GM21717 (cell line): ENCODE data around the gene SLC2A11.

Experiments
- ATAC-seq: cut with Tn5 transposase; IDR thresholded peaks from one replicate; pipeline ENCODE4 v1.9.1; 2021; ENCODE audit warnings: mild to moderate bottlenecking, moderate library complexity; ENCODE audit not compliant: unreplicated experiment

The SLC2A11 gene

DNA sequence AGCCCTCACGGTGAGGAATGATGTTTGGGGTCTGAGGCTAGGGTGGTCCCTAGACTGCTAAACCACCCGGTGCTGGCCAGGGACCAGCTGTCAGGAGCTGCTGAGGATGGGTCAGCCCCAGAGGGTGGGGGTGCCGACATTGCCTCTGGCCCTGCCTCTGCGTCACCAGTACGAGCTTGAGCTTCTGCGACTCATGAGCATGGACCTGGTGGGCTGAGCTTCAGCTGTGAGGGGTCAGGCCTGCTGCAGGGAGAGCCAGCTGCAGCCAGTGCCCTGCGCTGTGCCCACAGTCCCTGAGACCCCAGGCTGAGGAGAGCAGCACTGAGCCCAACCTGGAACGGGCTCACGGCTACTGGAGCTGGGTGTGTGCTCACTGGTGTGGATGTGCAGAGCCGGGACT lies 25.9 kb upstream of the SLC2A11 start:
- ATAC-seq = no peak

DNA sequence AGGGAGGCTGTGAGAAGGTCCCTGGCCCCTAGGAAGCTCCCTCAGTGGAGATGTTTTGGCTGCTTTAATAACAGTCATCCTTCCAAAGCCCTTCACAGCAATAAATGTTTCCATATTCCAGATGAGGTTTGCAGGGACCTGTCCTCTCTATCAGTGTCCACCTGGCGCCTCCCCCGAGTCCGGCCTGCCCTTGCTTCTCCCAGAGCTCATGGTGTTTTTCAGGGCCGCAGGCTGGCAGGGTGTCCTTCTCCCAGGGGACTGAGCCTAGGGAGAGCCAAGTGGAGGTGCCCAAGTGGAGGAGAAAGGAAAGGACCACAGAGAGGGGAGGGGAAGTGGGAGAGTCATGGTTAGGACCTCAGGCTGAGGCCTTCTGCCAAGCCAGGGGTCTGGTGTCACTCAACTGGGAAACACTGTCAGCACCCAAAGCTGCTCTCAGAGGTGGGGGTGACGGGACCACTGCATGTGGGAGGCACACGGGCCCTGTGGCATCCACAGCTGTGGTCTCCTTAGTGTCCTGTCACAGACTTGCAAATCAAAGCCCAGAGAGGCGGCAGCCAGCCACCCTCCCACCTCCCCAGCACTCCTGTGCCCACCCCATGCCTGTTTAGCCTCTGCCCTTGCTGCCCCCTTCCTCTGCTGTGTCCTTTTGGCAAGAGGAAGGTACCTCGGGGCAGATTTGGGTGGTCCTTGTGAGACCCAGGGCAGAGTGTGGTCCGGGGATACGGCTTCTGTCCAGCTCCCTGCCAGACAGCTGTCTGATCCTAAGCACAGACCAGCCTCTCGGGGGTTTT lies 25.3 kb upstream of the SLC2A11 start:
- ATAC-seq = no peak

- ATAC-seq = no peak
Measured at GRCh38 chr22:23833017-23833751, 24.5 kb upstream of the SLC2A11 start.

DNA sequence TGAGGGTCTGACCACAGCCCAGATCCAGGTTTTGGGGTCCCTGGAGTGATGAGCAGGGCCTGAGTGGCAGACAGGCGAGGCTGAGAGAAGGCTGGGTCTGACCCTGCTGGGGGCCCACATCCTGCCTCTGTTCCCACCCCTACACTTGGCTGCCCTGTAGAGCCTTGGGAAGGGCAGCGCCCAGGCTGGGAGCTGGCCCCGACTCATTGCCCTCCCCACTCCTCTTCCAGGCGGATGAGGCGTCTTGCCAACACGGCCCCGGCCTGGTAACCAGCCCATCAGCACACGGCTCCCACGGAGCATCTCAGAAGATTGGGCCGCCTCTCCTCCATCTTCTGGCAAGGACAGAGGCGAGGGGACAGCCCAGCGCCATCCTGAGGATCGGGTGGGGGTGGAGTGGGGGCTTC lies 23.8 kb upstream of the SLC2A11 start:
- ATAC-seq = no peak

DNA sequence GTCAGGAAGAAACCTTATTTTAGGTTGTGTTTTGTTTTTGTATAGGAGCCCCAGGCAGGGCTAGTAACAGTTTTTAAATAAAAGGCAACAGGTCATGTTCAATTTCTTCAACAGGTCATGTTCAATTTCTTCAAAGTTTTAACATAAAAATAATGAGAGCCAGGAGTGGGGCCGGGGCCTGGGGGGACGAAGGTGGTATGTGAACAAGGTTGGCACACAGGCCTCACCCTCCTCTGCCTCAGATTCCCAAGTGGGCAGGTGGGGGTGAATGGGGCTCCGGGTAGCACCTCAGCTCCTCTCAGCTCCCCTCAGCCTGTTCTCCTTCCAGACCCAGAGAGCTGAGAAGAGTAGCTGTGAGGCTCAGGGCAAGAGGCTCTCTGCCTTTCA lies 23.3 kb upstream of the SLC2A11 start:
- no peak for ATAC-seq

- ATAC-seq = no peak
Measured at GRCh38 chr22:23834793-23835483, 22.7 kb upstream of the SLC2A11 start.

GRCh38 chr22:23835484-23836144 lies 22.1 kb upstream of the SLC2A11 start:
- no peak for ATAC-seq

- ATAC-seq = no peak
Measured at GRCh38 chr22:23836281-23836680, 21.4 kb upstream of the SLC2A11 start.

- ATAC-seq = no peak
Measured at GRCh38 chr22:23836692-23837495, 20.8 kb upstream of the SLC2A11 start.

DNA sequence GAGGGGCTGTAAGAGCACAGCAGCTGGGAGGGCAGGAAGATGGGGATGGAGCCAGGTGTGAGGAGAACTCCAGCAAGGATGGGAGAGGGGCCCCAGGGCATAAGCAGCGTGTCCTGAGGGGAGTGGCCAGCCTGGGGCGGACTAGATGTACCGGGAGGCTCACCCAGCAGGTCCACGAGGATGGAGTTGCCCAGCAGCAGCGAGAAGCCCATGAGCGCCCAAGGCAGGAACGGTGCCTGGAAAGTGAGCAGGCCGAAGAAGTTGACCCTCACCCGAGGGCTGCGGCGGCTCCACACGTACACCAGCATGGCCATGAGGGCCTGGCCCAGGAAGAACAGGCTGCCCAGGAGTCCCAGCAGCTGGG lies 20.2 kb upstream of the SLC2A11 start:
- ATAC-seq = no peak

GRCh38 chr22:23837911-23838680 lies 19.6 kb upstream of the SLC2A11 start:
- no peak for ATAC-seq

GRCh38 chr22:23838681-23839468 lies 18.8 kb upstream of the SLC2A11 start, which contains the start of gene DERL3:
DERL3 (minus strand) TSS chr22:23839006; CDS start chr22:23838987, 19 bp downstream.
- peak; percentile 64 for ATAC-seq

GRCh38 chr22:23840026-23840425 lies 17.6 kb upstream of the SLC2A11 start:
- ATAC-seq = no peak

DNA sequence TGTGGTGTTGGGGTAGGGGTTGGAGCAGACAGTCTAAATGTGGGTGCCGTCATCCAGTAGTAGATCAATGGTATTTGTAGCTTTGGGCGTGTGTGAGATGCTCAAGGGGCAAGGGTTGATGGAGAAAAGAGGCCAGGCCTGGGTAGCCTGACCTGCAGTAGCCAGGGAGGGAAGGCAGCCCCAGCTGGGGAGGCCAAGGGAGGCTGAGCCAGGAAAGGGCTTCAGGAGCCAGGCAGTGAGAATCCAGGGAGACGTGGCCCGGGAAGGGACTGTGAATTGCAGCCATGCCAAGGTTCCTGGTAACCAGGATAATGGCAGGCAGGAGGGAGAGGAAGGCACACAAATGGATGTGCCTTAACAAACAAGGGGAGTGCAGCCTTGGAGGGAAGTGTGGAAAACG lies 16.4 kb upstream of the SLC2A11 start:
- ATAC-seq = no peak

DNA sequence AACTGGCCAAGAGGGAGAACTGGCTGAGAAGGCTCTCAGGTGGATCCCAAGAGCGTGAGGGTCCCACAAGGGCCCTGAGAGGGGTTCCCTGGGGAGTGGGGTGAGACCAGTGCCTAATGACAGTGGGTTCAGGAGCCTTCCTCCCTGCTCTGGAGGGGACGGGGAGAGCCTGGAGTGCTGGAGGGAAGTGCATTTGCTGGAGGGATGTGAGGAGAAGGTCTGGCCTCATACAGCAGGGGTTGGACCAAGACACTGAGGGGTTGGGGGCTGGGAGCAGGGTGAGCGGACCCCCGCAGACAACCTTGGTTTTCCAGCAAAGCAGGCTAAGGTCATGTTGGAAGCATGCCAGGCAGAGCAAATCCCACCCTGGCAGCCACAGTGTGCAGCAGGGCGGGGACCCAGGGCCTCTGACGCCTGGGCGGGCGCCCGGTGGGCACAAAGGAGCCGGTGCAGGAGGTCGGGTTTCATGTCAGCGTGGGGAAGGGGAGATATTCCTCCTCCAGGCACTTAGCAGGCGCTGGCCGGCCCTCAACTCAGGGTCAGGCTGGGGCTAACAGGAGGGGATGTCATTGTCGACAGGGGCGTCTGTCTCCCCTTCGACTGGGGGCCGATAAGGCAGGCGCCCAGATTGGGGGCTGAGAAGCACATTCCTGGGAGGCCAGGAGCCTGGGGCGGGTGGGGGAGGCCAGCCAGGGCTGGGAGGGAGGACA lies 15.8 kb upstream of the SLC2A11 start:
- no peak for ATAC-seq

DNA sequence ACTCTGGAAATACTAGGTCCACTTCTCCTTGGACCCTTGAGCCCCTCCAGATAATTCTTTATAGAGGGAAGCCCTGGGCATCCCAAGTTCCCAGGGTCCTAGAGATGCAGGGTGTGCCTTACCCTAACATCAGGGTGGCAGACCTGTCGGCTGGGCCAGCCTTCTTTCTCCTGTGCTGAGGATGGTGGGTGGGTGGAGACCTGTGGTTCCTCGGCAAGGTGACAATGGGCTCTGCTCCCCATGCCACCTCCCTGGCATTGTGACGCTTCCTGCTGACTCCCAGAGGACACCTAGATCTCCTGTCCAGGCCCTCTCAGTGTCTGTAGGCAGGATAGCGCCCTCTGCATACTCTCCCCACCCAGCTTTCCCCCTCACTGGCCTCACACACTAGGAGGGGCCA lies 15.1 kb upstream of the SLC2A11 start:
- no peak for ATAC-seq

DNA sequence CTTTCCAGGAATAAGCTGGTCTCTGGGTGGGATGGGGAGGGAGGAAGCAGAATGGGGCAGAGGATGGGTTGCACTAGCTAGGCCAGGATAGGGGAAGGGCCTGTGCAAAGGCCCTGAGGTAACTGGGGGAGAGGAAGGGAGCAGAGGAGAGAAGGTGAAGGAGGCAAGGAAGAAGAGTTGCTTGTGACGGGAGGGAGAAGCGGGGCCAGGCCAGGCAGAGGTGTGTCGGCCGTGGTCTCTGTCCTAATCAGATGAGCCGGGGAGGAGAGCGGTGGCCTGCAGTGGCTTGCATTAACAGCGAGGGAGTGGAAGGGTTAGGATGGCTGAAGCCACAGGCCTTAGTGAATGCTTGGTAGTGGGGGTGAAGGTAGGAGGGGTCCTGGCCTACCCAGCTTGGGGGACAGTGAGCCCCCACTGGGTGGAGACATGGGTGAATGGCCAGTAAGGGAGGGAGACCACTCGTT lies 12.9 kb upstream of the SLC2A11 start:
- ATAC-seq = no peak
